ENCODE measurements around the gene PANK1. TPM values are rescaled to one million over a fixed set of nuclear protein-coding genes. Genes with fewer than 3 reads are reported as not detected.
A peak's percentile ranks its signal among the peaks of the same experiment; 100 is the strongest.

PANK1 gene
- total RNA-seq, 1 donor from 2014 or later, result 32.5 TPM

- H3K36me3 Mint-ChIP-seq, result peaks cover 48% of the 10 kb centered on the region
- H3K4me1 Mint-ChIP-seq (ENCODE audit: unreplicated experiment), result no peaks in the 10 kb centered on the region
- H3K27me3 Mint-ChIP-seq, result no peaks in the 10 kb centered on the region
- no peaks in the 10 kb centered on the region for H3K9me3 Mint-ChIP-seq
- H3K4me3 Mint-ChIP-seq, result no peak overlapping the region
- H3K27ac Mint-ChIP-seq, result no peak overlapping the region
- TF ChIP-seq CTCF (conservative IDR thresholded peaks at IDR 0.05), result no peak
- no peak for DNase-seq (ENCODE audit: extremely low spot score, unreplicated experiment)
Observed at GRCh38 chr10:89589101-89589720, 55.8 kb downstream of the PANK1 start.

- Mint-ChIP-seq H3K9me3 (no peaks in the 10 kb centered on the region), H3K27ac (no peak overlapping the region), H3K36me3 (peaks cover 49% of the 10 kb centered on the region), H3K27me3 (no peaks in the 10 kb centered on the region), H3K4me1 (ENCODE audit: unreplicated experiment) (no peaks in the 10 kb centered on the region), H3K4me3 (no peak overlapping the region)
- TF ChIP-seq CTCF (conservative IDR thresholded peaks at IDR 0.05), result no peak
- DNase-seq (ENCODE audit: extremely low spot score, unreplicated experiment), result no peak
Observed at GRCh38 chr10:89588671-89589070, 56.4 kb downstream of the PANK1 start.

GRCh38 chr10:89582022-89582421 is 63.0 kb downstream of the PANK1 start:
- TF ChIP-seq CTCF (conservative IDR thresholded peaks at IDR 0.05), result no peak
- Mint-ChIP-seq H3K4me3 (no peak overlapping the region), H3K27ac (no peak overlapping the region), H3K9me3 (no peaks in the 10 kb centered on the region), H3K27me3 (no peaks in the 10 kb centered on the region), H3K4me1 (ENCODE audit: unreplicated experiment) (no peaks in the 10 kb centered on the region), H3K36me3 (peaks cover 39% of the 10 kb centered on the region)
- no peak for DNase-seq (ENCODE audit: extremely low spot score, unreplicated experiment)

GRCh38 chr10:89580243-89580642 is 64.8 kb downstream of the PANK1 start:
- Mint-ChIP-seq H3K4me3 (no peak overlapping the region), H3K36me3 (peaks cover 26% of the 10 kb centered on the region), H3K27ac (peak overlapping the region; percentile 14)

GRCh38 chr10:89576696-89577095 is 68.3 kb downstream of the PANK1 start:
- Mint-ChIP-seq H3K9me3 (peaks cover 9% of the 10 kb centered on the region), H3K36me3 (peaks cover 4% of the 10 kb centered on the region)

More at GRCh38 chr10:89580243-89580642, 64.8 kb downstream of the PANK1 start:
- no peak for DNase-seq (ENCODE audit: extremely low spot score, unreplicated experiment)
- peaks cover 9% of the 10 kb centered on the region for H3K9me3 Mint-ChIP-seq
- TF ChIP-seq CTCF (conservative IDR thresholded peaks at IDR 0.05), result no peak
- no peaks in the 10 kb centered on the region for H3K4me1 Mint-ChIP-seq (ENCODE audit: unreplicated experiment)
- H3K27me3 Mint-ChIP-seq, result no peaks in the 10 kb centered on the region

More at GRCh38 chr10:89576696-89577095, 68.3 kb downstream of the PANK1 start:
- no peak for DNase-seq (ENCODE audit: extremely low spot score, unreplicated experiment)
- Mint-ChIP-seq H3K4me3 (no peak overlapping the region), H3K4me1 (ENCODE audit: unreplicated experiment) (no peaks in the 10 kb centered on the region), H3K27me3 (no peaks in the 10 kb centered on the region), H3K27ac (no peak overlapping the region)
- TF ChIP-seq CTCF (conservative IDR thresholded peaks at IDR 0.05), result no peak

All from type B pancreatic cell (in vitro differentiated cells).